Mammary epithelial cell (primary cell): Measurements from ENCODE around the gene GRID2.

Source experiments
- EZH2 ChIP-seq: IDR thresholded peaks from 2 replicates; pipeline ENCODE4 v1.6.1; 2012; ENCODE audit warnings: low read length, inconsistent platforms, borderline replicate concordance
- TF ChIP-seq, protein P1 (sequence below), 2 donors: IDR thresholded peaks in 1 of 2; conservative IDR thresholded peaks in 1 of 2; 2 replicates each; pipeline ENCODE4 v1.5.1; 2011 to 2012; ENCODE audit warnings: inconsistent platforms in 2 of 2, low read length in 2 of 2, mild to moderate bottlenecking in 2 of 2, control low read depth in 1 of 2, low read depth in 1 of 2; ENCODE audit not compliant: insufficient read depth in 1 of 2; ENCODE audit errors: extremely low read depth in 1 of 2

DNA sequence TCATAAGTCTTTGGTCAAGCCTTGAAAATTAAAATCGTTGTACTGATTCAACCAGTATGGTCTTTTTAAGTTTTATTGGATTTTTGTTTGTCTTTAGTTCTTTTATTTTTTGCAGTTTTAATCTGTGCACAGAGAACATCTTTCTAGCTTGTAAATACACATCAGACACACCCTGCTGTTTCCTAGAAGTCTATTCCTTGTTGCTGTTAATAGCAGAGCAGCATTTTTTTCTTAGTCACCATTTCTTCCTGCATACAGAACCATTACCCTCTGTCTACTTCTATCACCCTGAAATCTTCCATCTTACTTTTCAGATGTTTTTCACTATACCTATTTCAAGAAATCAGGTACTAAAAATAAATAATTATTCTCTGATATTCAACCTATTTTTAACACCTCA is 375.4 kb downstream of the GRID2 start:
- TF ChIP-seq, protein P1, sequence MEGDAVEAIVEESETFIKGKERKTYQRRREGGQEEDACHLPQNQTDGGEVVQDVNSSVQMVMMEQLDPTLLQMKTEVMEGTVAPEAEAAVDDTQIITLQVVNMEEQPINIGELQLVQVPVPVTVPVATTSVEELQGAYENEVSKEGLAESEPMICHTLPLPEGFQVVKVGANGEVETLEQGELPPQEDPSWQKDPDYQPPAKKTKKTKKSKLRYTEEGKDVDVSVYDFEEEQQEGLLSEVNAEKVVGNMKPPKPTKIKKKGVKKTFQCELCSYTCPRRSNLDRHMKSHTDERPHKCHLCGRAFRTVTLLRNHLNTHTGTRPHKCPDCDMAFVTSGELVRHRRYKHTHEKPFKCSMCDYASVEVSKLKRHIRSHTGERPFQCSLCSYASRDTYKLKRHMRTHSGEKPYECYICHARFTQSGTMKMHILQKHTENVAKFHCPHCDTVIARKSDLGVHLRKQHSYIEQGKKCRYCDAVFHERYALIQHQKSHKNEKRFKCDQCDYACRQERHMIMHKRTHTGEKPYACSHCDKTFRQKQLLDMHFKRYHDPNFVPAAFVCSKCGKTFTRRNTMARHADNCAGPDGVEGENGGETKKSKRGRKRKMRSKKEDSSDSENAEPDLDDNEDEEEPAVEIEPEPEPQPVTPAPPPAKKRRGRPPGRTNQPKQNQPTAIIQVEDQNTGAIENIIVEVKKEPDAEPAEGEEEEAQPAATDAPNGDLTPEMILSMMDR (conservative IDR thresholded peaks at IDR 0.05 in 1 of 2, IDR thresholded peaks at IDR 0.05 in 1 of 2; ENCODE audit: extremely low read depth in 1 of 2, insufficient read depth in 1 of 2, low read depth in 1 of 2, low read length in 2 of 2) = no peak
- no peak for TF ChIP-seq EZH2
